GM12878 (cell line): Measurements from ENCODE around the gene DCAF4. TPM values are rescaled to one million over a fixed set of nuclear protein-coding genes. Genes with fewer than 3 reads are reported as not detected.

ENCODE experiments used
- ATAC-seq: fragments of 200-7000 bp; cut with Tn5 transposase; 3 replicates; pipeline ENCODE4 v1.9.1; 2020; ENCODE audit warnings: mild to moderate bottlenecking, moderate library complexity
- BruUV-seq: library from RNA; stranded (reverse); fragments of 400-500 nt; replicated peaks from 2 replicates; lab custom pipeline; 2021; lab: Mats Ljungman, UMichigan
- CTCF ChIA-PET: fragments of 300-600 bp; sonication (Branson Sonifier 250); formaldehyde crosslinking; extraction: SDS; loops from one replicate; lab custom pipeline; 2021; ENCODE audit warnings: inconsistent platforms; lab: Yijun Ruan, JAX
- POLR2A ChIA-PET: fragments of 350-600 bp; formaldehyde crosslinking; extraction: SDS; loops from one replicate; lab custom pipeline; 2021; ENCODE audit warnings: inconsistent platforms; lab: Charles Lee
- RAD21 ChIA-PET: fragments of 300-600 bp; sonication (Branson Sonifier 250); formaldehyde crosslinking; loops from one replicate; lab custom pipeline; 2023; ENCODE audit warnings: antibody characterized with exemption; ENCODE audit not compliant: unreplicated experiment; lab: Charles Lee
- SMC1A ChIA-PET: fragments of 300-600 bp; sonication (Branson Sonifier 250); formaldehyde crosslinking; loops from one replicate; lab custom pipeline; 2023; ENCODE audit not compliant: unreplicated experiment, uncharacterized antibody; lab: Charles Lee
- DNase-seq: peaks from one replicate; pipeline ENCODE4 v3.0.0-alpha.2; 2011; ENCODE audit warnings: low read depth, low spot score
- FAIRE-seq: peaks from 3 replicates; lab custom pipeline; 2011; peaks lifted over from hg19 to GRCh38; lab: Jason Lieb, UNC
- H2AFZ ChIP-seq: 2 replicates; pipeline ENCODE4 v1.6.0; 2011; ENCODE audit warnings: low read depth, low read length, control low read depth; ENCODE audit not compliant: control insufficient read depth
- H3K27ac ChIP-seq: 2 replicates; pipeline ENCODE4 v1.5.1; 2011; ENCODE audit warnings: control low read depth; ENCODE audit not compliant: control insufficient read depth, insufficient read depth
- H3K27me3 ChIP-seq, 2 experiments: replicated peaks in 1 of 2; 2 replicates each; pipeline versions ENCODE4 v1.6.0 to v1.6.1; 2011; ENCODE audit warnings: low read length in 1 of 2; ENCODE audit not compliant: control insufficient read depth in 2 of 2, insufficient read depth in 2 of 2
- H3K36me3 ChIP-seq, 2 experiments: 2 replicates each; pipeline ENCODE4 v1.5.1; 2011; ENCODE audit warnings: low read length in 1 of 2; ENCODE audit not compliant: control insufficient read depth in 2 of 2, insufficient read depth in 2 of 2
- H3K4me1 ChIP-seq: 2 replicates; pipeline ENCODE4 v1.6.1; 2011; ENCODE audit warnings: mild to moderate bottlenecking, low read length, moderate library complexity, mixed read lengths; ENCODE audit not compliant: control insufficient read depth, insufficient read depth
- H3K4me2 ChIP-seq: 2 replicates; pipeline ENCODE4 v1.6.0; 2011; ENCODE audit warnings: control low read depth; ENCODE audit not compliant: control insufficient read depth, insufficient read depth
- H3K4me3 ChIP-seq: fragments of 200-600 bp; sonication (generic); 2 replicates; pipeline ENCODE4 v1.5.1; 2016
- H3K79me2 ChIP-seq: 2 replicates; pipeline ENCODE4 v1.6.0; 2011; ENCODE audit warnings: low read length; ENCODE audit not compliant: control insufficient read depth, insufficient read depth
- H3K9ac ChIP-seq: 2 replicates; pipeline ENCODE4 v1.8.0; 2011; ENCODE audit warnings: low read length, control low read depth, mixed read lengths; ENCODE audit not compliant: control insufficient read depth, insufficient read depth
- H3K9me3 ChIP-seq: replicated peaks from 3 replicates; pipeline ENCODE4 v1.5.1; 2011; ENCODE audit warnings: mild to moderate bottlenecking, low read length; ENCODE audit not compliant: control insufficient read depth, insufficient read depth
- H4K20me1 ChIP-seq: 2 replicates; pipeline ENCODE4 v1.6.0; 2011; ENCODE audit not compliant: control insufficient read depth, insufficient read depth
- CHD1 ChIP-seq: IDR thresholded peaks from 2 replicates; pipeline ENCODE4 v1.6.1; 2012; ENCODE audit warnings: low read depth, low read length, improper control_type of control experiment
- EED ChIP-seq: sonication (generic); IDR thresholded peaks from 2 replicates; pipeline ENCODE4 v1.6.1; 2016; ENCODE audit warnings: antibody characterized with exemption, low read depth
- NFIC ChIP-seq: IDR thresholded peaks from 2 replicates; pipeline ENCODE4 v1.6.1; 2012; ENCODE audit warnings: low read depth, mild to moderate bottlenecking, inconsistent platforms, low read length, moderate library complexity
- NR2F1 ChIP-seq: fragments of 450-650 bp; conservative IDR thresholded peaks from 2 replicates; pipeline ENCODE4 v1.6.1; 2017; ENCODE audit warnings: mild to moderate bottlenecking
- POLR2AphosphoS2 ChIP-seq: IDR thresholded peaks from 2 replicates; pipeline ENCODE4 v1.6.1; 2011; ENCODE audit warnings: low read depth, mild to moderate bottlenecking, low read length, improper control_type of control experiment, moderate library complexity
- WRNIP1 ChIP-seq: IDR thresholded peaks from 2 replicates; pipeline ENCODE4 v1.6.1; 2011; ENCODE audit warnings: low read depth, low read length, improper control_type of control experiment, borderline replicate concordance
- ZNF24 ChIP-seq: fragments of 450-650 bp; IDR thresholded peaks from 2 replicates; pipeline ENCODE4 v1.6.1; 2017; ENCODE audit warnings: antibody characterized with exemption, mild to moderate bottlenecking
- WGBS: methylation state at CpG from one replicate; pipeline ENCODE4 v1.1.6; 2016; ENCODE audit warnings: low lambda C conversion rate; ENCODE audit not compliant: insufficient replicate concordance, insufficient coverage; ENCODE audit errors: missing lambda C conversion rate; 5-methylcytosine and 5-hydroxymethylcytosine counted together
- in situ Hi-C: fragments of 300-500 bp; cut with MboI; formaldehyde crosslinking; loops from 9 replicates; pipeline ENCODE4 v1.14.3; 2018; ENCODE audit warnings: mixed read lengths
- intact Hi-C: fragments of 100-400 bp; cut with micrococcal nuclease; formaldehyde crosslinking; loops from one replicate; pipeline ENCODE4 v1.14.2; 2022; ENCODE audit not compliant: unreplicated experiment
- polyA plus RNA-seq, 11 experiments: library from polyadenylated mRNA; depleted of rRNA in 4 of 11; unstranded in 6 of 11; stranded (reverse) in 5 of 11; fragments of >200 nt; fragmentation: Nextera tagmentation in 4 of 11; fragmentation: Illumina TruSeq in 1 of 11; extraction: Ambion mirVana in 4 of 11; extraction: Trizol in 1 of 11; gene quantifications; 1 replicate in 1 of 11; 2 replicates in 10 of 11; pipeline versions ENCODE4 v1.2.1 to v1.2.3, GENCODE V29; 2011 to 2016; ENCODE audit warnings: inconsistent platforms in 2 of 11, missing spikeins in 2 of 11, low read depth in 1 of 11
- total RNA-seq, 4 experiments: library from RNA; depleted of rRNA in 3 of 4; stranded (reverse); fragments of >200 nt in 3 of 4; fragmentation: Illumina TruSeq in 1 of 4; extraction: Trizol in 1 of 4; gene quantifications; 2 replicates each; pipeline versions ENCODE4 v1.2.1 to v1.2.3, GENCODE V29; 2013 to 2021
- TF ChIP-seq, protein P1 (sequence below): fragments of 150-350 bp; IDR thresholded peaks from 2 replicates; pipeline ENCODE4 v1.6.1; 2014; ENCODE audit warnings: mild to moderate bottlenecking, low read depth, low read length
- TF ChIP-seq, protein P2 (sequence below): fragments of 450-650 bp; IDR thresholded peaks from 2 replicates; pipeline ENCODE4 v1.6.1; 2017; ENCODE audit warnings: mild to moderate bottlenecking, low read depth, inconsistent platforms; ENCODE audit not compliant: poor library complexity, severe bottlenecking

DCAF4 gene
- total and polyA plus RNA-seq, 10 of the 15 experiments (the other 5 are each of a cell fraction or from before 2014, with no cell fraction given): 2.6 to 51.1 (median 21.0) TPM

GRCh38 chr14:72945356-72946027, 19.2 kb downstream of the DCAF4 start (continued):
- TF ChIP-seq, protein P1, sequence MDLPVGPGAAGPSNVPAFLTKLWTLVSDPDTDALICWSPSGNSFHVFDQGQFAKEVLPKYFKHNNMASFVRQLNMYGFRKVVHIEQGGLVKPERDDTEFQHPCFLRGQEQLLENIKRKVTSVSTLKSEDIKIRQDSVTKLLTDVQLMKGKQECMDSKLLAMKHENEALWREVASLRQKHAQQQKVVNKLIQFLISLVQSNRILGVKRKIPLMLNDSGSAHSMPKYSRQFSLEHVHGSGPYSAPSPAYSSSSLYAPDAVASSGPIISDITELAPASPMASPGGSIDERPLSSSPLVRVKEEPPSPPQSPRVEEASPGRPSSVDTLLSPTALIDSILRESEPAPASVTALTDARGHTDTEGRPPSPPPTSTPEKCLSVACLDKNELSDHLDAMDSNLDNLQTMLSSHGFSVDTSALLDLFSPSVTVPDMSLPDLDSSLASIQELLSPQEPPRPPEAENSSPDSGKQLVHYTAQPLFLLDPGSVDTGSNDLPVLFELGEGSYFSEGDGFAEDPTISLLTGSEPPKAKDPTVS: no peak
- no peak for TF ChIP-seq NR2F1

DNA sequence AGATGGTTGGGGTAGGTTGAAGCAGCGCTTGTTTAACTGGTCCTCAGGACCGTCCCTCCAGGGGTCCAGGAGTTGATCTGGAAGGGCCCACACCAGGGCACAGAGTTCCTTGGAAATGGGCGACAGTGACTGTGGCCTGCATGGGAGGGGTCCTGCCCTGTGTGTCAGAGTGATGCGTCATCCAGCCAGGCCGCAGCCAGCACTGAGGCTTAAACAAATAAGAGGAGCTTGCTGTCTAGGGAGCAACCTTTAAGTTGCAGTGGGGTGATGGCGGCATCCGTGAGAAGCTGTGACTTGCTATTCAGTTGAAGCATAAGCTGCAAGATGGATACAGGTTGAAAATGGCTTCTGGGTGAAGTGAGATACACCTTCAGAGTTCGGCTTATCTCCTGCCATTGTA, 20.2 kb downstream of the DCAF4 start:
- no TSS peak for BruUV-seq
- Histone ChIP-seq H3K36me3 (peaks cover 17 to 18% of the 10 kb centered on the region in 2 experiments), H3K4me2 (no peak overlapping the region), H2AFZ (no peak overlapping the region), H4K20me1 (no peaks in the 10 kb centered on the region), H3K27me3 (no peaks in the 10 kb centered on the region), H3K9ac (no peak overlapping the region), H3K4me1 (no peaks in the 10 kb centered on the region), H3K9me3 (no peaks in the 10 kb centered on the region), H3K79me2 (no peaks in the 10 kb centered on the region), H3K4me3 (no peak overlapping the region), H3K27ac (no peak overlapping the region)
- ATAC-seq: no peak
- WGBS: 96% methylated on average over 7 of the region's 8 CpGs
- ChIA-PET CTCF (interaction anchor here (7.1 kb wide), 1 partner anchor 431 kb away, joined by 205 read pairs; no protein-coding TSS in a partner anchor), POLR2A (no interaction called here), SMC1A (no interaction called here), RAD21 (interaction anchor here (0.9 kb wide), 1 partner anchor 431 kb away, joined by 3 read pairs; no protein-coding TSS in a partner anchor)
- TF ChIP-seq WRNIP1 (no peak), EED (no peak), POLR2AphosphoS2 (no peak), CHD1 (no peak), NFIC (no peak), ZNF24 (no peak)
- TF ChIP-seq, protein P2, sequence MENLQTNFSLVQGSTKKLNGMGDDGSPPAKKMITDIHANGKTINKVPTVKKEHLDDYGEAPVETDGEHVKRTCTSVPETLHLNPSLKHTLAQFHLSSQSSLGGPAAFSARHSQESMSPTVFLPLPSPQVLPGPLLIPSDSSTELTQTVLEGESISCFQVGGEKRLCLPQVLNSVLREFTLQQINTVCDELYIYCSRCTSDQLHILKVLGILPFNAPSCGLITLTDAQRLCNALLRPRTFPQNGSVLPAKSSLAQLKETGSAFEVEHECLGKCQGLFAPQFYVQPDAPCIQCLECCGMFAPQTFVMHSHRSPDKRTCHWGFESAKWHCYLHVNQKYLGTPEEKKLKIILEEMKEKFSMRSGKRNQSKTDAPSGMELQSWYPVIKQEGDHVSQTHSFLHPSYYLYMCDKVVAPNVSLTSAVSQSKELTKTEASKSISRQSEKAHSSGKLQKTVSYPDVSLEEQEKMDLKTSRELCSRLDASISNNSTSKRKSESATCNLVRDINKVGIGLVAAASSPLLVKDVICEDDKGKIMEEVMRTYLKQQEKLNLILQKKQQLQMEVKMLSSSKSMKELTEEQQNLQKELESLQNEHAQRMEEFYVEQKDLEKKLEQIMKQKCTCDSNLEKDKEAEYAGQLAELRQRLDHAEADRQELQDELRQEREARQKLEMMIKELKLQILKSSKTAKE: no peak
- in situ Hi-C loops: loop anchor here (5.0 kb wide), 1 partner anchor 434 kb away; no protein-coding TSS in a partner anchor
- intact Hi-C loops: no loop called here
- no peak for DNase-seq
- no peak for FAIRE-seq
